A549 (cell line): Measurements from ENCODE around the gene JAZF1. TPM values are rescaled to one million over a fixed set of nuclear protein-coding genes. Genes with fewer than 3 reads are reported as not detected.

Source experiments
- ATAC-seq, 2 experiments: fragments of 200-7000 bp in 1 of 2; fragments of >200 bp in 1 of 2; cut with Nextera tagmentation in 1 of 2; cut with Tn5 transposase in 1 of 2; 3 replicates each; pipeline versions ENCODE4 v1.8.0 to v1.9.1; 2018 to 2020; ENCODE audit warnings: mild to moderate bottlenecking in 1 of 2, moderate library complexity in 1 of 2
- CTCF ChIA-PET: fragments of 300-600 bp; sonication (Branson Sonifier 250); formaldehyde crosslinking; extraction: SDS; loops from one replicate; lab custom pipeline; 2021; ENCODE audit warnings: antibody characterized with exemption, inconsistent platforms; lab: Yijun Ruan, JAX
- POLR2A ChIA-PET: fragments of 350-600 bp; formaldehyde crosslinking; extraction: SDS; loops from one replicate; lab custom pipeline; 2021; ENCODE audit warnings: antibody characterized with exemption, inconsistent platforms; lab: Yijun Ruan, JAX
- DNase-seq, 2 experiments: peaks; one replicate each; pipeline versions ENCODE4 v3.0.0 to v3.0.0-alpha.2; 2011 to 2016; ENCODE audit warnings: low read depth in 1 of 2, low spot score in 1 of 2
- FAIRE-seq: peaks from 2 replicates; lab custom pipeline; 2011; peaks lifted over from hg19 to GRCh38; lab: Jason Lieb, UNC
- H3K27ac ChIP-seq, 2 experiments: fragments of >200 bp; sonication (Bioruptor Twin); formaldehyde crosslinking; 3 replicates each; pipeline ENCODE4 v1.5.1; 2016 to 2017
- H3K4me1 ChIP-seq: fragments of >200 bp; sonication (Bioruptor Twin); formaldehyde crosslinking; 3 replicates; pipeline ENCODE4 v1.6.1; 2016
- H3K4me2 ChIP-seq: fragments of >200 bp; sonication (Bioruptor Twin); formaldehyde crosslinking; 3 replicates; pipeline ENCODE4 v1.6.1; 2016
- H3K4me3 ChIP-seq: fragments of >200 bp; sonication (Bioruptor Twin); formaldehyde crosslinking; 3 replicates; pipeline ENCODE4 v1.5.1; 2016
- H3K9me3 ChIP-seq: fragments of >200 bp; sonication (Bioruptor Twin); formaldehyde crosslinking; 3 replicates; pipeline ENCODE4 v1.6.1; 2016
- CBX8 ChIP-seq: fragments of 200-600 bp; sonication (generic); IDR thresholded peaks from 2 replicates; pipeline ENCODE4 v1.6.1; 2016
- EP300 ChIP-seq, 2 experiments: fragments of >200 bp; sonication (Bioruptor Twin); formaldehyde crosslinking; IDR thresholded peaks; 2 replicates in 1 of 2; 3 replicates in 1 of 2; pipeline ENCODE4 v1.6.1; 2016 to 2017
- ESRRA ChIP-seq: fragments of 150-350 bp; IDR thresholded peaks from 2 replicates; pipeline ENCODE4 v1.6.1; 2014; ENCODE audit warnings: mild to moderate bottlenecking, low read length, borderline replicate concordance
- FOSL2 ChIP-seq, 2 experiments: fragments of 450-650 bp in 1 of 2; fragments of >200 bp in 1 of 2; sonication (Bioruptor Twin) in 1 of 2; formaldehyde crosslinking; IDR thresholded peaks; 2 replicates each; pipeline versions ENCODE4 v1.5.0 to v1.6.1; 2016 to 2020; ENCODE audit warnings: mild to moderate bottlenecking in 1 of 2, moderate library complexity in 1 of 2
- FOXS1 ChIP-seq: fragments of 250-450 bp; sonication (Bioruptor Pico); IDR thresholded peaks from 2 replicates; pipeline ENCODE4 v1.5.0; 2020; ENCODE audit warnings: mild to moderate bottlenecking, moderate library complexity
- GATA3 ChIP-seq: IDR thresholded peaks from 2 replicates; pipeline ENCODE4 v1.6.1; 2012; ENCODE audit warnings: borderline replicate concordance
- JUN ChIP-seq, 2 experiments: fragments of >200 bp; sonication (Bioruptor Twin); formaldehyde crosslinking; IDR thresholded peaks; 2 replicates in 1 of 2; 3 replicates in 1 of 2; pipeline ENCODE4 v1.6.1; 2016 to 2017
- MAFK ChIP-seq: fragments of 450-650 bp; IDR thresholded peaks from 2 replicates; pipeline ENCODE4 v1.6.1; 2014; ENCODE audit not compliant: partially characterized antibody
- MAZ ChIP-seq: fragments of 150-350 bp; IDR thresholded peaks from 2 replicates; pipeline ENCODE4 v1.6.1; 2014; ENCODE audit warnings: antibody characterized with exemption, low read depth, low read length, borderline replicate concordance
- MYC ChIP-seq: IDR thresholded peaks from 2 replicates; pipeline ENCODE4 v1.6.1; 2012; ENCODE audit warnings: mild to moderate bottlenecking, inconsistent platforms, low read length, improper control_type of control experiment, borderline replicate concordance
- RFX5 ChIP-seq: fragments of 450-650 bp; IDR thresholded peaks from 2 replicates; pipeline ENCODE4 v1.7.1; 2014; ENCODE audit warnings: antibody characterized with exemption, mild to moderate bottlenecking, moderate library complexity
- ZSCAN20 ChIP-seq: fragments of 250-450 bp; sonication (Bioruptor Pico); IDR thresholded peaks from 2 replicates; pipeline ENCODE4 v1.8.0; 2022; ENCODE audit warnings: mild to moderate bottlenecking, moderate library complexity
- WGBS: methylation state at CpG from one replicate; pipeline ENCODE4 v1.1.6; 2017; ENCODE audit errors: missing lambda C conversion rate; 5-methylcytosine and 5-hydroxymethylcytosine counted together
- polyA plus RNA-seq, 4 experiments: library from polyadenylated mRNA; depleted of rRNA in 3 of 4; stranded (reverse); fragments of >200 nt; fragmentation: RNase III in 1 of 4; extraction: RNeasy Plus Mini Kit Qiagen cat#74134 plus additional on column Dnase treatment in 1 of 4; gene quantifications; 2 replicates in 3 of 4; 3 replicates in 1 of 4; pipeline ENCODE4 v1.2.3, GENCODE V29; 2011 to 2017
- TF ChIP-seq, protein P1 (sequence below): fragments of 250-450 bp; sonication (Bioruptor Pico); IDR thresholded peaks from 2 replicates; pipeline ENCODE4 v1.5.0; 2020; ENCODE audit warnings: low read depth, mild to moderate bottlenecking, moderate library complexity
- TF ChIP-seq, protein P2 (sequence below): fragments of 450-650 bp; IDR thresholded peaks from 2 replicates; pipeline ENCODE4 v1.6.1; 2014; ENCODE audit warnings: antibody characterized with exemption
- TF ChIP-seq, protein P3 (sequence below): fragments of 200-600 bp; sonication (generic); IDR thresholded peaks from 2 replicates; pipeline ENCODE4 v1.6.1; 2016; ENCODE audit warnings: antibody characterized with exemption, mild to moderate bottlenecking, moderate library complexity
- TF ChIP-seq, protein P4 (sequence below): fragments of >200 bp; sonication (Bioruptor Twin); formaldehyde crosslinking; IDR thresholded peaks from 3 replicates; pipeline ENCODE4 v1.6.1; 2016
- TF ChIP-seq, protein P5 (sequence below): IDR thresholded peaks from 2 replicates; pipeline ENCODE4 v1.6.1; 2012
- TF ChIP-seq, protein P6 (sequence below): fragments of 150-350 bp; IDR thresholded peaks from 2 replicates; pipeline ENCODE4 v1.6.1; 2014; ENCODE audit warnings: low read depth, mild to moderate bottlenecking, low read length

Gene JAZF1
- polyA plus RNA-seq, 2 of the 4 experiments (the other 2 are of a cell fraction): 1.9 to 2.8 TPM

DNA sequence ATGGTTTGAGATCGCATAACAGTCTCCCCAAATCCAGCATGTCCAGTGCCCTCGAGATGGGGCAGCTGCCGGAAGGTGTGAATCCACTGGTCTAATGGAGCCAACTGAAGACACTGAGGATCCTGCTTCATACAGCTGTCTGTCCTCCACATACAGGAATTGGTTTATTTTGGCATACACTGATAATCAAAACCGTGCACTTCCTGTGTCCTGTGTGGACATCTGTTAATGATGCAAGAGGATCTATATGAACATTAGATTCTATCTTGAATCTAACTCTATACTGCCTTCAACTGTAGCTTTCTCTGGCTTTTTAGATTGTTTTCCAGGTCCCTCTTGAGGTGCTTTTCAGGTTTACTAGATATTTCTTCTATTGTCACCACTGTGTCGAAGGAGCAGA, 3.0 kb upstream of the JAZF1 start (continued):
- TF ChIP-seq, protein P1, sequence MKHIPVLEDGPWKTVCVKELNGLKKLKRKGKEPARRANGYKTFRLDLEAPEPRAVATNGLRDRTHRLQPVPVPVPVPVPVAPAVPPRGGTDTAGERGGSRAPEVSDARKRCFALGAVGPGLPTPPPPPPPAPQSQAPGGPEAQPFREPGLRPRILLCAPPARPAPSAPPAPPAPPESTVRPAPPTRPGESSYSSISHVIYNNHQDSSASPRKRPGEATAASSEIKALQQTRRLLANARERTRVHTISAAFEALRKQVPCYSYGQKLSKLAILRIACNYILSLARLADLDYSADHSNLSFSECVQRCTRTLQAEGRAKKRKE (CRISPR knock-in tag): no peak

DNA sequence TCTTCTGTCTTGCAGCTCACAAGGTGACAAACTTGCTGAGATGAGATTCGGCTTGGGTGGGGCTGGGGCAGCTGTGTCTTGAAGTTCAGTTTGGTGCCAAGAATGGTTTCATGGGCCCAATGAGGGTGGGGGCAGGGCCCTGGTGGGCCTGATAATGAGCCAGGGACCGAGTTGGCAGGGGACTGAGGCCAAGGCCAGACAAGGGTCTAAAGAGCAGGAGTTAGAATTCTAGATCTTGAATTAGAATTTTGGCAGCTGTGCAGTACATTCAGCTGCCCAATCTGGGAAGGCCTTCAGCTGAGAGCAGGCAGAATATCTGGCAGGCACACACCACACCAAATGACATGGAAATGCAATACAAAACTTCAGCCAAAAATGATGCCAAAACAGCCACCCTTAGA, 1.5 kb upstream of the JAZF1 start:
- no peak for TF ChIP-seq FOSL2 (IDR thresholded peaks at IDR 0.05)
- no peak for TF ChIP-seq FOSL2 (CRISPR knock-in tag; IDR thresholded peaks at IDR 0.05)
- TF ChIP-seq, protein P2, sequence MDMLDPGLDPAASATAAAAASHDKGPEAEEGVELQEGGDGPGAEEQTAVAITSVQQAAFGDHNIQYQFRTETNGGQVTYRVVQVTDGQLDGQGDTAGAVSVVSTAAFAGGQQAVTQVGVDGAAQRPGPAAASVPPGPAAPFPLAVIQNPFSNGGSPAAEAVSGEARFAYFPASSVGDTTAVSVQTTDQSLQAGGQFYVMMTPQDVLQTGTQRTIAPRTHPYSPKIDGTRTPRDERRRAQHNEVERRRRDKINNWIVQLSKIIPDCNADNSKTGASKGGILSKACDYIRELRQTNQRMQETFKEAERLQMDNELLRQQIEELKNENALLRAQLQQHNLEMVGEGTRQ: no peak
- TF ChIP-seq, protein P3, sequence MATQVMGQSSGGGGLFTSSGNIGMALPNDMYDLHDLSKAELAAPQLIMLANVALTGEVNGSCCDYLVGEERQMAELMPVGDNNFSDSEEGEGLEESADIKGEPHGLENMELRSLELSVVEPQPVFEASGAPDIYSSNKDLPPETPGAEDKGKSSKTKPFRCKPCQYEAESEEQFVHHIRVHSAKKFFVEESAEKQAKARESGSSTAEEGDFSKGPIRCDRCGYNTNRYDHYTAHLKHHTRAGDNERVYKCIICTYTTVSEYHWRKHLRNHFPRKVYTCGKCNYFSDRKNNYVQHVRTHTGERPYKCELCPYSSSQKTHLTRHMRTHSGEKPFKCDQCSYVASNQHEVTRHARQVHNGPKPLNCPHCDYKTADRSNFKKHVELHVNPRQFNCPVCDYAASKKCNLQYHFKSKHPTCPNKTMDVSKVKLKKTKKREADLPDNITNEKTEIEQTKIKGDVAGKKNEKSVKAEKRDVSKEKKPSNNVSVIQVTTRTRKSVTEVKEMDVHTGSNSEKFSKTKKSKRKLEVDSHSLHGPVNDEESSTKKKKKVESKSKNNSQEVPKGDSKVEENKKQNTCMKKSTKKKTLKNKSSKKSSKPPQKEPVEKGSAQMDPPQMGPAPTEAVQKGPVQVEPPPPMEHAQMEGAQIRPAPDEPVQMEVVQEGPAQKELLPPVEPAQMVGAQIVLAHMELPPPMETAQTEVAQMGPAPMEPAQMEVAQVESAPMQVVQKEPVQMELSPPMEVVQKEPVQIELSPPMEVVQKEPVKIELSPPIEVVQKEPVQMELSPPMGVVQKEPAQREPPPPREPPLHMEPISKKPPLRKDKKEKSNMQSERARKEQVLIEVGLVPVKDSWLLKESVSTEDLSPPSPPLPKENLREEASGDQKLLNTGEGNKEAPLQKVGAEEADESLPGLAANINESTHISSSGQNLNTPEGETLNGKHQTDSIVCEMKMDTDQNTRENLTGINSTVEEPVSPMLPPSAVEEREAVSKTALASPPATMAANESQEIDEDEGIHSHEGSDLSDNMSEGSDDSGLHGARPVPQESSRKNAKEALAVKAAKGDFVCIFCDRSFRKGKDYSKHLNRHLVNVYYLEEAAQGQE: no peak
- TF ChIP-seq, protein P4, sequence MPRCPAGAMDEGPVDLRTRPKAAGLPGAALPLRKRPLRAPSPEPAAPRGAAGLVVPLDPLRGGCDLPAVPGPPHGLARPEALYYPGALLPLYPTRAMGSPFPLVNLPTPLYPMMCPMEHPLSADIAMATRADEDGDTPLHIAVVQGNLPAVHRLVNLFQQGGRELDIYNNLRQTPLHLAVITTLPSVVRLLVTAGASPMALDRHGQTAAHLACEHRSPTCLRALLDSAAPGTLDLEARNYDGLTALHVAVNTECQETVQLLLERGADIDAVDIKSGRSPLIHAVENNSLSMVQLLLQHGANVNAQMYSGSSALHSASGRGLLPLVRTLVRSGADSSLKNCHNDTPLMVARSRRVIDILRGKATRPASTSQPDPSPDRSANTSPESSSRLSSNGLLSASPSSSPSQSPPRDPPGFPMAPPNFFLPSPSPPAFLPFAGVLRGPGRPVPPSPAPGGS: no peak
- no peak for TF ChIP-seq EP300 (IDR thresholded peaks at IDR 0.05)
- no peak for TF ChIP-seq FOXS1
- TF ChIP-seq ZSCAN20: no peak
- no peak for TF ChIP-seq JUN (IDR thresholded peaks at IDR 0.05)
- TF ChIP-seq CBX8: no peak
- no peak for TF ChIP-seq MAZ
- TF ChIP-seq, protein P5, sequence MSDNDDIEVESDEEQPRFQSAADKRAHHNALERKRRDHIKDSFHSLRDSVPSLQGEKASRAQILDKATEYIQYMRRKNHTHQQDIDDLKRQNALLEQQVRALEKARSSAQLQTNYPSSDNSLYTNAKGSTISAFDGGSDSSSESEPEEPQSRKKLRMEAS: no peak
- no peak for TF ChIP-seq RFX5
- no peak for TF ChIP-seq MYC
- no peak for TF ChIP-seq GATA3
- TF ChIP-seq, all 56 proteins: peak for 0
- FAIRE-seq (no peak), ATAC-seq (no peak), DNase-seq (no peak)
- Histone ChIP-seq H3K4me1 (peaks cover 9% of the 10 kb centered on the region), H3K9me3 (no peaks in the 10 kb centered on the region), H3K4me2 (no peak overlapping the region), H3K27ac (no peak overlapping the region), H3K4me3 (no peak overlapping the region)
- ChIA-PET POLR2A (no interaction called here), CTCF (no interaction called here)
- 50% methylated on average over 2 of the region's 2 CpGs for WGBS

DNA sequence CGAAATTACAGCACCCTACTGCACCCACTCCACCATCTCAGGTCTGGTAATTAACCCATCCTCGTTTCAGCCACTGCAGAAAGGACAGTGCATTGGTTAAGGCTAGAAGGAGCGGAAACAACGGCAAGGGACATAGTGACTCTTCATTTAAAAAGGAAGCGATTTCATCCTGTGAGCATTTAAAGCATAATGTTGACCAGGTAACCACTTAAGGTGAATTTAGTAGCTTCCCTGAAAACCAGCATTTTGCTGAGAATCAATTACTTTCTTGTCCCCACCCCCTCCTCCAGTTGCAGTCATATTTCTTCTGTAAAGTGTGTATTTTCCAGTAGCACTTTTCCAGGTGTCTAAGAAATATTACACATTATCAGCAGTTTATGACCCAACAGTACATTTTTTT, 821 bp upstream of the JAZF1 start:
- no peak overlapping the region for H3K4me3 ChIP-seq
- DNase-seq: no peak
- H3K4me2 ChIP-seq: peak overlapping the region; percentile 91; the same call in 2 of the 3 replicates
- peaks cover 9% of the 10 kb centered on the region for H3K4me1 ChIP-seq
- H3K9me3 ChIP-seq: no peaks in the 10 kb centered on the region
- ChIA-PET CTCF (interaction anchor here (0.6 kb wide), 1 partner anchor 605 kb away, joined by 3 read pairs; no protein-coding TSS in a partner anchor), POLR2A (no interaction called here)
- no peak for ATAC-seq
- 80% methylated on average over 5 of the region's 5 CpGs for WGBS
- no peak overlapping the region for H3K27ac ChIP-seq
- TF ChIP-seq, protein P6, sequence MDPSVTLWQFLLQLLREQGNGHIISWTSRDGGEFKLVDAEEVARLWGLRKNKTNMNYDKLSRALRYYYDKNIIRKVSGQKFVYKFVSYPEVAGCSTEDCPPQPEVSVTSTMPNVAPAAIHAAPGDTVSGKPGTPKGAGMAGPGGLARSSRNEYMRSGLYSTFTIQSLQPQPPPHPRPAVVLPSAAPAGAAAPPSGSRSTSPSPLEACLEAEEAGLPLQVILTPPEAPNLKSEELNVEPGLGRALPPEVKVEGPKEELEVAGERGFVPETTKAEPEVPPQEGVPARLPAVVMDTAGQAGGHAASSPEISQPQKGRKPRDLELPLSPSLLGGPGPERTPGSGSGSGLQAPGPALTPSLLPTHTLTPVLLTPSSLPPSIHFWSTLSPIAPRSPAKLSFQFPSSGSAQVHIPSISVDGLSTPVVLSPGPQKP: no peak
- TF ChIP-seq ESRRA (no peak), MAFK (peak; percentile 3), RFX5 (no peak), FOXS1 (no peak)
- TF ChIP-seq, protein P3: no peak
- no peak for FAIRE-seq
